Activated CD8-positive, alpha-beta memory T cell treated with anti-CD3 and anti-CD28 coated beads for 48 hours (primary cell): ENCODE data around the gene PPP2R5C.

Experiments used
- DNase-seq, 3 experiments: peaks; one replicate each; pipeline ENCODE4 v3.0.0-alpha.2; 2020; ENCODE audit warnings: low read depth in 2 of 3, low spot score in 2 of 3

The PPP2R5C gene

GRCh38 chr14:101838476-101838875 is 77.0 kb downstream of the PPP2R5C start:
- no peak for DNase-seq

DNA sequence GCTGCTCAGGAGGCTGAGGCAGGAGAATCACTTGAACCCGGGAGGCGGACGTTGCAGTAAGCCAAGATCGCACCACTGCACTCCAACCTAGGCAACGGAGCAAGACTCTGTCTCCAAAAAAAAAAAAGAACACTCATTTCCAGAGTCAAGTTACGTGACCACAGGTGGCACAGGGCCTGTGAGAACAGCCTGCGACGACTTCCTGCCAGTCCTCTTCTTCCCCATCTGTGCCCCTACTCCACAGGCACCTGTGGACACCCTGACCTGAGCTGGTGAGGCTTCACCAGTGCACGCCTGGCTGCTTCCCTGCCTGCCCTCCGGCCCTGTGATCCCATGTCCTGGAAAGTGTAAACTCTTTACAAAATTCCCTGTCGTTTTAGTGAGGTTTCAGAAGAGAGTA is 77.7 kb downstream of the PPP2R5C start:
- DNase-seq = no peak

DNA sequence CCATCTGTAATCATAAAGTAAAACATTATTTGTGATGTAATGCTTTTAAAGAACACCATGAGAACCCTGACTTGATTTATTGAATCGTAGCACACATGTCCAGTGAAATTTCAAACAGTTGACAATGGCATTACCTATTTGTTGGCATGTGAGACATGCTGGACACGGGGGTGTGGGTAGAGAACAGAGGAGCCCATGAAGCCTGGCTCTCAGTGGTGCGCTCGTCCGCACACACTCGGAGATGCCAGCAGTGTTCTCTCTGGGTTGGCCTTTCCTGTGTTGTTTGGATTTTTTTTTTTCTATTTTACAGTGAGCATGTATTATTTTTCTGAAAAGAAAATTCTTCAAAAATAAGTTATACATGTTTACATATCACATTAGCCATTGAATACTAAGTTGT is 78.2 kb downstream of the PPP2R5C start:
- no peak for DNase-seq

DNA sequence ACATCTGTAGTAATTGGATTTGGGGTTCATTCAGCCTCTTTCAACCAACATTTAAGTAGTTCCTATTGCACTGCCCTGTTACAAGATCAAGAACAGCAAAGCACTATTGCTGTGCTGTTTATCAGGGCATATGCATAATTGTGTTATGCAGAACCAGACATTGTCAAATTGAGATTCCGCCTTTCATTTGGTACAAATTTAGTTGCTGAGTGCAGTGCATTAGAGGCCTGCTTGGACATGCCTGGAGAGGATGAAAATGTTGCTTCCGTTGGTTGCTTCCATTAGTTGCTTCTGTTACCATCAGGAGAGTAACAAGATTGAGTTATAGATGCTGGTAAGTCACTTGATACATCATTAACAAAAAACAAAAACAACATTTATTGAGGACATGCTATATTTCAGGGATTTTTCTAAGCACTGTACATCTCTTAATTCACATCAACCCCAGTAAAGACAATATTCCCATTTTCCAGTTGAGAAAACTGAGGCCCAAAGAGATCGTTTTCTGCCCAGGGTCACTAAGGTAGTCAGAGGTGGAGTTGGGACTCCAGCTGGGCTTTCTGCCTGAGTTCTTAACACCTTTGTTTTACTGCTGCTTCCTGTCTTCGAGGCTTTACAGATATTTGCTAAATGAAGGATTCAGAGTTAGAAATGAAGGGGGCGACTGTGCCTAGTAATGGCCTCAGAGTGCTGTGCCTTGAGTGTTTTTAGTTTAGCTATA is 79.3 kb downstream of the PPP2R5C start:
- no peak for DNase-seq

DNA sequence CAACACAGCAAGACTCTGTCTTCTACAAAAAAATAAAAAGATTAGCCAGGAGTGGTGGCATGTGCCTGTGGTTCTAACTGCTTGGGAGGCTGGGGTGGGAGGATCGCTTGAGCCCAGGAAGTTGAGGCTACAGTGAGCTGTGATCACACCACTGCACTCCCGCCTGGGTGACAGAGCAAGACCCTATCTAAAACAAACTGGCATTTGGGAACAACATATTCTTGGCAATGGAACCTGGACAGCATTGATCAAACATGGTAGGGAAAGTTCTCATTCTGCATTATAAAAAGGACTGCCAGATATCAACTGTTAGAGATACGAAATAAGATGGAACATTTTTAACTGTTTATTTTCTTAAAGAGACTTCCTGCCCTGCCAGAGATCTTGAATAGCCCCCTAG is 81.5 kb downstream of the PPP2R5C start:
- no peak for DNase-seq

- DNase-seq = no peak
These were observed 82.2 kb downstream of the PPP2R5C start for GRCh38 chr14:101843665-101844064.

DNA sequence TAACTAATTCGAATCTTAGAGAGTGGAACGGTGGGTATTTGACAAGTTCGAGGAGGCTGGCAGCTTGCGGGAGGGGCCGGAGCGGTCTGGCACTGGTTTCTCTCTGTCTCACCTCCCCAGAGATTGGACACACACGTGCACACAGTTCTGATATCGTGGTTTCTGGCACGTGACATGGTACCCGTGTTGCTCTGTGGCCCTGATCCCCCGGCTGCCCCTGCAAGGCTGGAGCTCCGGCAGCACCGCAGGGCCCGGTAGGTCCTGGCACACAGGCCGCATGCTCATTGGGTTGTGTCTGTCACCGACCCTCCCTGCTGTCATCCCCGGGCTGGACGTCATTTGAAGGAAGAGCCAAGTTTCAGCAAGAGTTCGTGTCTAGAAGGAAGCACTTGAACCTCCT is 82.7 kb downstream of the PPP2R5C start:
- DNase-seq = no peak

GRCh38 chr14:101844751-101845150 is 83.2 kb downstream of the PPP2R5C start:
- DNase-seq = no peak

DNA sequence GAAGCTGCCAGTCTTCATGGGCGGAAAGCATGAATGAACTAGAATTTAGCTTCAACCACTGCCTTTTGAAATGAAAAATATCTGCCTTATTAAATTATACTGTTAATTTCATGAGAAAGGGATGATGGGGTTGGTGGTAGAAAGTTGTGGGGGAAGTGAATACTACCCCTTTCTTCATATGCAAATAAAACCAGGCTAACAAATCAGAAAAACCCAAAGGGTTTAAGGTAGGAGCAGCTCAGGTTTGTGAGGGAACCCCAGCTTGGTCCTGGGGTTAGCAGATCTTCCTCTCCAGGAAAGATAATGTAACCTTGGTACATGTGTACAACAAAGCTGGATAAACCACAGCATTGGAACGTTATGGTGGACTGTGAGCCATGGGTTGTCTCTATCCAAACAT is 84.0 kb downstream of the PPP2R5C start:
- DNase-seq = no peak

GRCh38 chr14:101845896-101846295 is 84.4 kb downstream of the PPP2R5C start:
- no peak for DNase-seq

GRCh38 chr14:101849125-101849524 is 87.6 kb downstream of the PPP2R5C start:
- no peak for DNase-seq

DNA sequence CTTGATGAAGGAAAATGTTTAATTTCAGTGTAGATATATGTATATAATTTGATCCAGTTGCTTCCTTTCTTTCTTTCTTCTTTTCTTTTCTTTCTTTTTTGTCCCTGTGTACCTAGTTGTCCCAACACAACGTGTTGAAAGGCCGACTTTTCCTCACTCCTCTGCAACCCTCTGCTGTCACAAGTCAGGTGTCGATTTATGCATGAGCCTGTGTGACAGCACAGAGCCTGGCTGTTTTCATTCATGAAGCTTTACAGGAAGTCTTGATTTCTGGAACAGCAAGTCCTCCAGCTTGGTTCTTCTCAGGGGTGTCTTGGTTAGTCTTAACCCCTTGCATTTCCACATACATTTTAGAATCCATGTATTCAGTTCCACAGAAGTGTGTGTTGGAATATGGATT is 88.1 kb downstream of the PPP2R5C start:
- no peak for DNase-seq

- no peak for DNase-seq
These were observed 89.7 kb downstream of the PPP2R5C start for GRCh38 chr14:101851183-101851582.

- no peak for DNase-seq
These were observed 90.4 kb downstream of the PPP2R5C start for GRCh38 chr14:101851736-101852405.

- no peak for DNase-seq
These were observed 91.3 kb downstream of the PPP2R5C start for GRCh38 chr14:101852785-101853184.

- DNase-seq = no peak
These were observed 92.0 kb downstream of the PPP2R5C start for GRCh38 chr14:101853455-101854018.

DNA sequence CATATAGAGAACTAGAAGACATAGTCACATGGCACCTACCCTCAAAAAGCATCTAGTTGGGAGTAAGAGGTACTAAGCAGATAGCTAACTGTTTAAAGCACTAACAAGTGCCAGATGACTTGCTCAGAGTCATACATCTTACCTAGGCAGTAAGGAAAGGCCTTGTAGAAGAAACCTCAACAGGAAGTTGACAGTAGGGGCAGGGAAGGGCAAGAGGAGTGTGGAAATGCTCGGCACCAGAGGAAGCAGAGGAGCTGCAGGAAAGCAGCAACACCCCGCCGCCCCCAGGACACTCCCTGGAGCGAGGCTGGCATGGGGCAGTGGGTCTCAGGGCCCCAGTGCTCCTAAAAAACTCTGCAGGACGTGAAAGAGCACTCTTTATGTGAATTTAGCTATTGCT is 92.9 kb downstream of the PPP2R5C start:
- DNase-seq = no peak

- DNase-seq = no peak
These were observed 94.4 kb downstream of the PPP2R5C start for GRCh38 chr14:101855958-101856357.

DNA sequence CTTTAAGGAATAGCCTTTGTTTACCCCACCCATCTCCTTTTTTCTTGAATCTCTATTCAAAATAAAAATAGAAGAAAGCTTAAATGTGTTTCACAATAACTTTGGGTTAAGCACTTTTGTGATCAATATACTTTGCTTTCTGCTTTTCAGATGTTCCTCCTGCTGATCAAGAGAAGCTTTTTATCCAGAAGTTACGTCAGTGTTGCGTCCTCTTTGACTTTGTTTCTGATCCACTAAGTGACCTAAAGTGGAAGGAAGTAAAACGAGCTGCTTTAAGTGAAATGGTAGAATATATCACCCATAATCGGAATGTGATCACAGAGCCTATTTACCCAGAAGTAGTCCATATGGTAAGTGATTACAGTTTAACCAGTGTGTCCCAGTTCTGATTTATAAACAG is 95.0 kb downstream of the PPP2R5C start:
- no peak for DNase-seq

DNA sequence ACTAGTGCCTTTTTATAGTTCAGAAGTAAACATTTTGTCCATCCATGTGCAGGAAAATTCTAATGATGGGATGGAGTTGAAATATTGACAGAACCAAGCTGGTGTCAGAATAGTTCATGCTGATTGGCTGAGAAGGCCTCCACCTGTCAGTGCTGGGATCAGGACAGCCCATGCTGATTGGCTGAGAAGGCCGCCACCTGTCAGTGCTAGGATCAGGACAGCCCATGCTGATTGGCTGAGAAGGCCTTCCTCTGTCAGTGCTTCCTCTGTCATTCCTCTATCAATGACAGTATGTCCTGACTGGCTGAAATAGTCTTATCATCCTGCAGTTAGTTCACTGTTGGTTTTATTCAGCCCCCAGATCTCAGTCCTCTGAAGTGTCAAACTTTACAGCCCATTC is 95.7 kb downstream of the PPP2R5C start:
- no peak for DNase-seq

GRCh38 chr14:101858791-101859537 is 97.5 kb downstream of the PPP2R5C start:
- DNase-seq = no peak

DNA sequence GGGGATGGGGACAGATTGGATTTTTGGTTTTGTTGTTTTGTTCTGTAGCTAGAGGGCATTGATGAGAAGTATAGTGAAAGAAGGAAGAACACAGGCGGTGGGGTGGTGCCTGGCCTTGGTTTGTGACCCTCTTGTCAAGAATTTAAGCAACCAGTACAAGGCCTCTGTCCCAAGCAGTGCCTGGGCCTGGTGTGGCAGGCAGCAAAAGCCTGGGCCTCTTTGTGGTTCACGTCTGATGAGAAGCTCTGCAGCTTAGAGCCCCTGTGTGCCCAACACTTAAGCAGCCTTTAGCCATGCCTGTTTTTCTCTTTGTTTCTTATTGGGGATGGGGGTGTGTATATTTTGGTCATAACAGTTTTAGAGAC is 98.0 kb downstream of the PPP2R5C start:
- DNase-seq = no peak
